ENCODE results near the gene IL20. TPM values are rescaled to one million over a fixed set of nuclear protein-coding genes. Genes with fewer than 3 reads are reported as not detected.

IL20 gene
- total RNA-seq, 1 donor = not detected

GRCh38 chr1:206834711-206835110 is 30.7 kb upstream of the IL20 start:
- Histone ChIP-seq H4K20me1 (ENCODE audit: insufficient read depth, low read length) (no peaks in the 10 kb centered on the region), H3K79me2 (ENCODE audit: insufficient read depth, low read length) (no peaks in the 10 kb centered on the region), H3K4me2 (ENCODE audit: insufficient read depth, low read length) (no peak overlapping the region), H3K4me3 (ENCODE audit: insufficient read depth, low read length) (no peak overlapping the region), H3K9me3 (ENCODE audit: low read depth, low read length) (no peaks in the 10 kb centered on the region), H3K4me1 (ENCODE audit: insufficient read depth, low read length) (peaks cover 6% of the 10 kb centered on the region), H3K27me3 (ENCODE audit: insufficient read depth, low read length) (peaks cover 48% of the 10 kb centered on the region), H3K36me3 (ENCODE audit: insufficient read depth, low read length) (no peaks in the 10 kb centered on the region), H2AFZ (ENCODE audit: low read length) (no peak overlapping the region), H3K27ac (ENCODE audit: low read depth, low read length) (no peak overlapping the region)
- DNase-seq (ENCODE audit: insufficient read length, low spot score, missing footprints) = peak; percentile 75
- TF ChIP-seq CTCF (IDR thresholded peaks at IDR 0.05; ENCODE audit: extremely low read depth, low read depth, low read length) = no peak

DNA sequence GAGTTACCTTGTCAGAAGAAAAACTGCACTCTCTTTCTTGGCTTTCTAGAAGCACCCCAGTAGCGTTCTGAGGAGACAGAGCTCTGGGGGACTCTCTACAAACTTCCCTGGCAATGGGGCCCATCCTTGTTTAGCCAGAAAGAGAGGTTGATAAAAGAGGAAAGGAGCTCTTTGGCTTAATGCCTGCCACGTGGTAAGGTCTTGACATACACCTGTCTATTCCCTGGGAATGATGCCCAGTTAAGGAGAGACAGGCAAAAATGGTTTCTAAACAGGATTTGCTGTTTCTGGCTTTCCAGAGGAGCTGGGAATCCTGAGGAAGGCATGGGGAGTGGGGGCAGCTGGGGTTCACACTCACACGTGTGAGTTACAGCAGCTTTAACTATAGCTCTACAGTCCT is 30.2 kb upstream of the IL20 start:
- H3K27me3 ChIP-seq (ENCODE audit: insufficient read depth, low read length) = peaks cover 45% of the 10 kb centered on the region
- H3K4me3 ChIP-seq (ENCODE audit: insufficient read depth, low read length) = no peak overlapping the region
- no peaks in the 10 kb centered on the region for H3K9me3 ChIP-seq (ENCODE audit: low read depth, low read length)
- no peaks in the 10 kb centered on the region for H3K79me2 ChIP-seq (ENCODE audit: insufficient read depth, low read length)
- peaks cover 11% of the 10 kb centered on the region for H3K4me1 ChIP-seq (ENCODE audit: insufficient read depth, low read length)
- H3K4me2 ChIP-seq (ENCODE audit: insufficient read depth, low read length) = no peak overlapping the region
- no peak for DNase-seq (ENCODE audit: insufficient read length, low spot score, missing footprints)
- TF ChIP-seq CTCF (IDR thresholded peaks at IDR 0.05; ENCODE audit: extremely low read depth, low read depth, low read length) = no peak
- no peaks in the 10 kb centered on the region for H3K36me3 ChIP-seq (ENCODE audit: insufficient read depth, low read length)
- H3K27ac ChIP-seq (ENCODE audit: low read depth, low read length) = no peak overlapping the region
- no peaks in the 10 kb centered on the region for H4K20me1 ChIP-seq (ENCODE audit: insufficient read depth, low read length)
- no peak overlapping the region for H2AFZ ChIP-seq (ENCODE audit: low read length)

- Histone ChIP-seq H3K79me2 (ENCODE audit: insufficient read depth, low read length) (no peaks in the 10 kb centered on the region), H3K27me3 (ENCODE audit: insufficient read depth, low read length) (peaks cover 45% of the 10 kb centered on the region), H3K36me3 (ENCODE audit: insufficient read depth, low read length) (no peaks in the 10 kb centered on the region), H3K4me2 (ENCODE audit: insufficient read depth, low read length) (no peak overlapping the region), H3K4me3 (ENCODE audit: insufficient read depth, low read length) (no peak overlapping the region), H3K27ac (ENCODE audit: low read depth, low read length) (no peak overlapping the region), H3K4me1 (ENCODE audit: insufficient read depth, low read length) (peaks cover 13% of the 10 kb centered on the region), H4K20me1 (ENCODE audit: insufficient read depth, low read length) (no peaks in the 10 kb centered on the region), H3K9me3 (ENCODE audit: low read depth, low read length) (no peaks in the 10 kb centered on the region), H2AFZ (ENCODE audit: low read length) (no peak overlapping the region)
- TF ChIP-seq CTCF (IDR thresholded peaks at IDR 0.05; ENCODE audit: extremely low read depth, low read depth, low read length) = no peak
- DNase-seq (ENCODE audit: insufficient read length, low spot score, missing footprints) = no peak
Observed at GRCh38 chr1:206836111-206836510, 29.3 kb upstream of the IL20 start.

- Histone ChIP-seq H3K27ac (ENCODE audit: low read depth, low read length) (no peak overlapping the region), H3K4me3 (ENCODE audit: insufficient read depth, low read length) (no peak overlapping the region), H3K79me2 (ENCODE audit: insufficient read depth, low read length) (no peaks in the 10 kb centered on the region), H3K9me3 (ENCODE audit: low read depth, low read length) (no peaks in the 10 kb centered on the region), H3K4me1 (ENCODE audit: insufficient read depth, low read length) (peaks cover 13% of the 10 kb centered on the region), H4K20me1 (ENCODE audit: insufficient read depth, low read length) (no peaks in the 10 kb centered on the region), H2AFZ (ENCODE audit: low read length) (no peak overlapping the region), H3K27me3 (ENCODE audit: insufficient read depth, low read length) (peaks cover 18% of the 10 kb centered on the region), H3K36me3 (ENCODE audit: insufficient read depth, low read length) (no peaks in the 10 kb centered on the region), H3K4me2 (ENCODE audit: insufficient read depth, low read length) (no peak overlapping the region)
- DNase-seq (ENCODE audit: insufficient read length, low spot score, missing footprints) = no peak
- TF ChIP-seq CTCF (IDR thresholded peaks at IDR 0.05; ENCODE audit: extremely low read depth, low read depth, low read length) = no peak
Observed at GRCh38 chr1:206839006-206839560, 26.3 kb upstream of the IL20 start.

Data from osteoblast (primary cell).